Fibroblast of lung (primary cell): Measurements from ENCODE around the gene MSMO1. TPM values are rescaled to one million over a fixed set of nuclear protein-coding genes. Genes with fewer than 3 reads are reported as not detected.

Experiments used
- DNase-seq, 2 donors: peaks; one replicate each; pipeline versions ENCODE4 v3.0.0 to v3.0.0-alpha.2; 2010; ENCODE audit warnings: low read depth in 2 of 2
- H2AFZ ChIP-seq: 2 replicates; pipeline ENCODE4 v1.5.1; 2012; ENCODE audit warnings: low read length, control low read depth, inconsistent platforms
- H3K27ac ChIP-seq: 2 replicates; pipeline ENCODE4 v1.5.1; 2011; ENCODE audit warnings: low read length, control low read depth; ENCODE audit not compliant: insufficient read depth
- H3K27me3 ChIP-seq: 2 replicates; pipeline ENCODE4 v1.5.1; 2011; ENCODE audit warnings: mild to moderate bottlenecking, low read length; ENCODE audit not compliant: control insufficient read depth, insufficient read depth
- H3K36me3 ChIP-seq: 2 replicates; pipeline ENCODE4 v1.5.1; 2011; ENCODE audit warnings: low read length; ENCODE audit not compliant: control insufficient read depth, insufficient read depth
- H3K4me1 ChIP-seq: 2 replicates; pipeline ENCODE4 v1.5.1; 2011; ENCODE audit warnings: low read length; ENCODE audit not compliant: control insufficient read depth, insufficient read depth; ENCODE audit errors: extremely low read depth
- H3K4me2 ChIP-seq: 2 replicates; pipeline ENCODE4 v1.5.1; 2011; ENCODE audit warnings: low read length, control low read depth; ENCODE audit not compliant: insufficient read depth; ENCODE audit errors: extremely low read depth
- H3K4me3 ChIP-seq, 4 experiments: fragments of 200-600 bp in 1 of 4; sonication (generic) in 1 of 4; replicated peaks in 1 of 4; 2 replicates each; pipeline ENCODE4 v1.5.1; 2011 to 2016; ENCODE audit warnings: low read length in 4 of 4, low read depth in 3 of 4, mild to moderate bottlenecking in 3 of 4, control low read depth in 2 of 4, inconsistent platforms in 1 of 4, mixed read lengths in 1 of 4; ENCODE audit not compliant: insufficient read depth in 1 of 4; ENCODE audit errors: control extremely low read depth in 1 of 4
- H3K79me2 ChIP-seq: 2 replicates; pipeline ENCODE4 v1.5.1; 2012; ENCODE audit warnings: mild to moderate bottlenecking, low read length, inconsistent platforms; ENCODE audit not compliant: control insufficient read depth, insufficient read depth
- H3K9ac ChIP-seq: 2 replicates; pipeline ENCODE4 v1.5.1; 2011; ENCODE audit warnings: mild to moderate bottlenecking, low read length, control low read depth; ENCODE audit not compliant: insufficient read depth
- H3K9me3 ChIP-seq: 2 replicates; pipeline ENCODE4 v1.5.1; 2012; ENCODE audit warnings: low read depth, low read length; ENCODE audit not compliant: control insufficient read depth, insufficient read depth
- H4K20me1 ChIP-seq: 2 replicates; pipeline ENCODE4 v1.5.1; 2011; ENCODE audit warnings: low read length; ENCODE audit not compliant: control insufficient read depth, insufficient read depth; ENCODE audit errors: extremely low read depth
- EZH2 ChIP-seq: IDR thresholded peaks from 2 replicates; pipeline ENCODE4 v1.5.1; 2012; ENCODE audit warnings: low read length, control low read depth, mild to moderate bottlenecking; ENCODE audit errors: missing control alignments
- polyA plus RNA-seq, 2 donors: library from polyadenylated mRNA; depleted of rRNA in 1 of 2; stranded (reverse) in 1 of 2; unstranded in 1 of 2; fragments of >200 nt; gene quantifications; 2 replicates each; pipeline ENCODE4 v1.2.1, GENCODE V29; 2011 to 2012; ENCODE audit warnings: missing spikeins in 1 of 2
- total RNA-seq: library from RNA; depleted of rRNA; stranded (reverse); fragments of >200 nt; gene quantifications from 2 replicates; pipeline ENCODE4 v1.2.1, GENCODE V29; 2014
- TF ChIP-seq, protein P1 (sequence below), 2 donors: IDR thresholded peaks in 1 of 2; conservative IDR thresholded peaks in 1 of 2; 1 replicate in 1 of 2; 2 replicates in 1 of 2; pipeline ENCODE4 v1.5.1; 2011 to 2012; ENCODE audit warnings: low read length in 2 of 2, control low read depth in 1 of 2, inconsistent platforms in 1 of 2, low read depth in 1 of 2, mild to moderate bottlenecking in 1 of 2

MSMO1 gene
- total and polyA plus RNA-seq, 2 donors (not counting 1 experiment from before 2014, with no cell fraction given) = 328 to 743 TPM

DNA sequence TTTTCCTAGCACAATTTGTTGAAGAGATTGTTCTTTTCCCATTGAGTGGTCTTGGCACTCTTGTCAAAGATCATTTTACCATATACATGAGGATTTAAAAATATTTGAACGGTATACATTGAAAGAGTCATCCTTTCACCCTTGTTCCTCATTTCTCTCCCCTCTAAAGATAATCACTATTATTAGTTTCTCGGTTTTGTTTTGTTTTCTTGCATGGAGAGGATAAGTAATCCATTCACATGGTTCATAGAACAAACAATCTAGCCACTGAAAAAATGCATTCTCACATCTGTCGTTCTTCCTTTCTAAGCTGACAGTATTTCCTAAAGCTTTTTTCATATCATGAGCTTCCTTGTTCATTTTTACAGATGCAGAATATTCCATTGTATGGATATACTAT, 39.2 kb upstream of the MSMO1 start:
- H3K9ac ChIP-seq = no peak overlapping the region
- H3K4me2 ChIP-seq = peak overlapping the region; percentile 30
- no peaks in the 10 kb centered on the region for H3K4me1 ChIP-seq
- H3K27ac ChIP-seq = no peak overlapping the region
- H3K9me3 ChIP-seq = no peaks in the 10 kb centered on the region
- no peaks in the 10 kb centered on the region for H3K27me3 ChIP-seq
- H4K20me1 ChIP-seq = no peaks in the 10 kb centered on the region
- H3K4me3 ChIP-seq = no peak overlapping the region
- no peak for DNase-seq
- TF ChIP-seq, protein P1, sequence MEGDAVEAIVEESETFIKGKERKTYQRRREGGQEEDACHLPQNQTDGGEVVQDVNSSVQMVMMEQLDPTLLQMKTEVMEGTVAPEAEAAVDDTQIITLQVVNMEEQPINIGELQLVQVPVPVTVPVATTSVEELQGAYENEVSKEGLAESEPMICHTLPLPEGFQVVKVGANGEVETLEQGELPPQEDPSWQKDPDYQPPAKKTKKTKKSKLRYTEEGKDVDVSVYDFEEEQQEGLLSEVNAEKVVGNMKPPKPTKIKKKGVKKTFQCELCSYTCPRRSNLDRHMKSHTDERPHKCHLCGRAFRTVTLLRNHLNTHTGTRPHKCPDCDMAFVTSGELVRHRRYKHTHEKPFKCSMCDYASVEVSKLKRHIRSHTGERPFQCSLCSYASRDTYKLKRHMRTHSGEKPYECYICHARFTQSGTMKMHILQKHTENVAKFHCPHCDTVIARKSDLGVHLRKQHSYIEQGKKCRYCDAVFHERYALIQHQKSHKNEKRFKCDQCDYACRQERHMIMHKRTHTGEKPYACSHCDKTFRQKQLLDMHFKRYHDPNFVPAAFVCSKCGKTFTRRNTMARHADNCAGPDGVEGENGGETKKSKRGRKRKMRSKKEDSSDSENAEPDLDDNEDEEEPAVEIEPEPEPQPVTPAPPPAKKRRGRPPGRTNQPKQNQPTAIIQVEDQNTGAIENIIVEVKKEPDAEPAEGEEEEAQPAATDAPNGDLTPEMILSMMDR (conservative IDR thresholded peaks at IDR 0.05 in 1 of 2, IDR thresholded peaks at IDR 0.05 in 1 of 2; ENCODE audit: low read depth in 1 of 2, low read length in 2 of 2) = no peak
- no peak for TF ChIP-seq EZH2
- H2AFZ ChIP-seq = no peak overlapping the region
- no peaks in the 10 kb centered on the region for H3K36me3 ChIP-seq
- H3K79me2 ChIP-seq = no peaks in the 10 kb centered on the region

DNA sequence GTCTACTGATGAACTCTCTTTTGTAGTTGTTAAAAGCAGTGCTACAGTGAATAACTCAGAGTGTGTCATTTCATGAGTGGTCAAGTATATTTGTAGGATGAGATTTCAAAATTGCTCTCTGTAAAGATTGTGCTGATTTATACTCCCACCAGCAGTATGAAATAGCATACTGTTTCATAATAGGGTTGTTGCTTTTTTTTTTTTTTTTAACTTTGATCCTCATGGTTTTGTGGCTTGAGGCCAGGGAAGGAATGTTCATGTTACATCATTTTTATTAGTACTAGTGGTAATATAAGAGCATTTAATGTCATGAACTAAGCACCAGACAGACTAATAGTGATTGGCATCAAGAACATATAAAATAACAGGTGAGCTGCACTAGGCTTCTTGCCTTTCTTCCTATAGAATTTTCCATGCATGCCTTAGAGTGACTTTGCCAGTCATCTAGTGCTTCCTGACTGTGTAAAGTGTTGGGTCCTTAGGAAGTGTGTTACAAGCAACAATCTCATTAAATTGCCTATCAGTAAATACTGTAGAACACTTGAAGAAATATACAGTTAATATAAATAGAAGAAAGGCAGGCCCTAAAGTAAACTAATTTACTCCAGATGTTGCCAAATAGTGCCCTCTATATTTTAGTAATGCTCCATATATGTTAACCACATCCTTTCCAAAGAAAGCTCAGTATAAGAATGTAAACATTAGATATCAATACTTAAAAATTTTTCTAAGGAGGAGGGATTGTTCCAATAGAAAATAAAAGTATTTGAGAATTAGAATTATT, 38.6 kb upstream of the MSMO1 start:
- H3K27me3 ChIP-seq = no peaks in the 10 kb centered on the region
- H4K20me1 ChIP-seq = no peaks in the 10 kb centered on the region
- no peak overlapping the region for H3K4me3 ChIP-seq
- peak overlapping the region; percentile 30 for H3K4me2 ChIP-seq
- TF ChIP-seq, protein P1 (conservative IDR thresholded peaks at IDR 0.05 in 1 of 2, IDR thresholded peaks at IDR 0.05 in 1 of 2; ENCODE audit: low read depth in 1 of 2, low read length in 2 of 2) = no peak
- no peak for TF ChIP-seq EZH2
- no peaks in the 10 kb centered on the region for H3K4me1 ChIP-seq
- no peak overlapping the region for H2AFZ ChIP-seq
- H3K79me2 ChIP-seq = no peaks in the 10 kb centered on the region
- peak; percentile 62 to 85 for DNase-seq
- H3K27ac ChIP-seq = no peak overlapping the region
- no peaks in the 10 kb centered on the region for H3K9me3 ChIP-seq
- H3K36me3 ChIP-seq = no peaks in the 10 kb centered on the region
- H3K9ac ChIP-seq = no peak overlapping the region

DNA sequence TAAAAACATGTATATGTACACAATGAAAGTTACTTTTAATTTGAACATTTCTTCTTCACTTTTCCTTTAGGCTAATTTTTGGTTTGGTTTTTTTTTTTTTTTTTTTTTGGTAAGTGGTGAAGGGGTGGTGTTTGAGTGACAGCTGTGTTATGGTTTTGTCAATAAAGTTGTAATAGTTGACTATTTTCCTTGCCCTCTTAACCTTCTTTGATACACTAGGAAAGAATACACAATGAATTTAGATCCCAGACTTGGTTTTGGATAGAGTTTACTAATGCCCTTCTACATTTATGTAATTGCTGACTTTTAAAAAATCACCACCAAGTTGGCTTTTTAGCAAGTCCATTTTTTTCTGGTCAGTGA, 38.1 kb upstream of the MSMO1 start:
- H3K27ac ChIP-seq = no peak overlapping the region
- H3K79me2 ChIP-seq = no peaks in the 10 kb centered on the region
- no peaks in the 10 kb centered on the region for H3K27me3 ChIP-seq
- TF ChIP-seq, protein P1 (conservative IDR thresholded peaks at IDR 0.05 in 1 of 2, IDR thresholded peaks at IDR 0.05 in 1 of 2; ENCODE audit: low read depth in 1 of 2, low read length in 2 of 2) = no peak
- TF ChIP-seq EZH2 = no peak
- H4K20me1 ChIP-seq = no peaks in the 10 kb centered on the region
- H3K4me3 ChIP-seq = no peak overlapping the region
- no peaks in the 10 kb centered on the region for H3K9me3 ChIP-seq
- H2AFZ ChIP-seq = no peak overlapping the region
- H3K36me3 ChIP-seq = no peaks in the 10 kb centered on the region
- H3K4me1 ChIP-seq = no peaks in the 10 kb centered on the region
- no peak overlapping the region for H3K9ac ChIP-seq
- no peak overlapping the region for H3K4me2 ChIP-seq
- no peak for DNase-seq
